GM19468 (cell line): Measurements from ENCODE around the gene B4GALT2.

Experiments used
- ATAC-seq: cut with Tn5 transposase; IDR thresholded peaks from one replicate; pipeline ENCODE4 v1.9.1; 2021; ENCODE audit warnings: mild to moderate bottlenecking, moderate library complexity, moderate number of reproducible peaks; ENCODE audit not compliant: unreplicated experiment; ENCODE audit errors: extremely low read depth

The B4GALT2 gene

DNA sequence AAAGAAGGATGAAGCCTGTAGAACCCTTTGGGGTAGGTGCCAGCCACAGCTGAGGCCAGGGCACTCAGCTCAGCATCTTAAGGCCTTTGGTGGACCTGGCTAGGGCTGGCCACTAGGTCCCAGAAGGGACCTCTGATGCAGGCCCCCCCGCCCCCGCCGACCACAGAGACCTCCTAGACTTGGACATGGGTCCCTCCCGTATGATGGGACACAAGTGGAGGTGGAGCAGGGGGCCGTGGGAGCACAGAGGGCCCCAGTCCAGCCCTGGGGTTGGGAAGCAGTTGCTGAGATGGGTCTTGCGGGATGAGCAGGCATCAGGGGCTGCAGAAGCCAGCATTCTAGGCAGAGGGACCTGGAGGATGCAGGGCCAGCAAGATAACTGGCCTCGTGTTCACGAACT is 3.2 kb downstream of the B4GALT2 start:
- no peak for ATAC-seq

DNA sequence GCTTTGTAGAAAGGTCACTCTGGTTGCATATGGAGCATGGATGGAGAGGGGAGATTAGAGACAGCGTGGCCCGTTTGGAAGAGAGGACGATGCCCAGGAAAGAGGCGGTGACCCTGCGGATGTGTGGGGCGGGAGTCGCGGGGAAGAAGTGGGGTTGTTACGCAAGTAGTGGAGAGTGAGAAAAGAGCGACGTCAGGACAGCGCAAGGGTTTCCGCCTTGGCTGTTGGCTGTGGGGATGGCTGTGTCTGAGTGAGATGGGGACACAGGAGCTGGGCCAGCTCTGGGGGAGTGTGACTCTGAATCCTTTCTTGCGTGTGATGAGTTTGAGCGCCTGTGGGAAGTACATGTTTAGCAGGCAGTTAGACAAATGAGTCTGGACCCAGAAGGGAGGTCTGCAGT is 3.8 kb downstream of the B4GALT2 start:
- no peak for ATAC-seq

DNA sequence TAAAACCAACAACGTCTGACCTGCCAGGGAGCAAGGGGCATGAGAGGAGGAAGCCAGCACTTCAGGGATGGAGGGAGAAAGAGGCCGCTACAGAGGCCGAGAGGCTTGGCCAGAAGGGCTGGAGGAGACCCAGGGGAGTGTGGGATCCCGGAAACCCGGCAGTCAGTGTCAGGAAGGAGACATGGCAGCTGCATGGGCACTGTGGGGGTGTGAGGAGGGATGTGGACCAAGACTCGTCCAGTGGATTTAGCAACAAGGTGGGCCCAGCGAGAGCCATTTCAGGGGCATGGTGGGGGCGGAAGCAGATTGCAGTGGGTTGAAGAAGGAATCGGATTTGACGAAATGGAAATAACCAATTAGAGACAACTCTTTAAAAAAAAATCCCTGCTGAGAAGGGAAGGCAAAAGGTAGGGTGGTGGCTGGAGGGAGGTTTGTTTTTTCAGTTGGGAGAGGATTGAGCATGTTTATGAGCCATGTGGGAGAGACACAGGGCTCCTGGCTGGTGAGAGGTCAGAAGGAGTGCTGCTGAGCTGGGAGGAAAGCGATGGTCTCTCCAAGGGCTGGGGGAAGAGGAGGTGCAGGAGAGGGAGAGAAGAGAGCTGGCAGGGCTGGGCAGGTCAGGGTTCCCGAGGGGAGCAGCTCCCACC is 4.4 kb downstream of the B4GALT2 start:
- ATAC-seq: no peak

DNA sequence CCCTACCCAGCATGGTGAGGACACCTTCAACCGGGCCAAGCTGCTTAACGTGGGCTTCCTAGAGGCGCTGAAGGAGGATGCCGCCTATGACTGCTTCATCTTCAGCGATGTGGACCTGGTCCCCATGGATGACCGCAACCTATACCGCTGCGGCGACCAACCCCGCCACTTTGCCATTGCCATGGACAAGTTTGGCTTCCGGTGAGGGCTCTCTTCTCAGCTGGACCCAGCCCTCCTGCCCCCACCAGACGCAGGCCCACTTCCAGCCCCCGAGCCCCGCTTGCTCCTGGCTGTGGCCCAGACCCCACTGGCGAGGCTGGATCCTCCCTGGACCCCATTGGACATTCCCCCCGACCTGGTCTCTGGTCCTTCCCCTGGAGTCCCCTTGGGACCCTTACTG is 5.8 kb downstream of the B4GALT2 start:
- ATAC-seq: no peak

DNA sequence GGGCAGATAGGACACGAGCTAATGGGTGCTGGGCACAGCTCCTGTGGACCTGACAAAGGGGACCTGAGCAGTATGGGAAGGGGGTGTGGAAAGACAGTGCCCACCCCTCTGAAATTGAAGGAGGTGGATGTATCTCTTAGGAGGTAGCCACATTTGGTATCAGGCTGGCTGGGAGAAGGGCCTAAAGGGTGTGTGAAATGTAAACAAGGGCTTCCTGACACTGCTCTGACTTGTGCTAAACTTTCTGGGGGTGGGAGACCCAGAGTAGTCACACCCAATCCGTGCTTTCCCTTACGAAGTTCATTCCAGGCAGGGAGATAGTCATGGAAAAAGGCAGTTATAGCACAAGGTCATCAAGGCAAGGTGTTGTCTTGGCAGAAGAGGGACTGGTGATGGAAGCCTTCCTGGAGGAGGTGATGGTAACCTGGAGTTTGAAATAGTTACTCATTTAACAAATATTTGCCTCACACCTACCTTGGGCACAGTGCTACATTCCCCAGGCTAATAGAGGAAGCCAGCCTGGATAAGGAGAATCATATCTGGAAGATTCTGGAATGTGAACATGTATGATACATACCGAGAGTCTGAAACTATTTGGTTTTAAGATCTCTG is 7.1 kb downstream of the B4GALT2 start:
- ATAC-seq: no peak

DNA sequence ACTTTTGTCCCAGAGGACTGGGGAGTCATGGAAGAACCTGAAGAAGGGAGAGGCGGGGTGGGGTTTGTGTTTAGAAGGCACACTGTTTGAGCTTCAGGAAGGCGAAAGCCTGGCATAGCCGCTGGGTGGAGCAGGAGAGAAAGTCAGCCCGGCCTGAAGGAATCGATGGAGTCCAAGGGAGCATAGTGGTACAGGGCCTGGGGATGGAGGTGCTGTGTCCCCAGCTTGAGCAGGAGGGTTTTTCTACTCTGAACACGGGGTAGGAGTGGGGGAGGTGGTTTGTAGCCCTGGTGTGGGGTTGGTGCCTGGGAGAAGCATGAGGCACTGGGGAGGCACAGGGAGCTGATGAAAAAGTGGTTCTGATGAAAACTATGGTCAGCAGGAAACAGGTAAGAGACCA is 7.7 kb downstream of the B4GALT2 start:
- ATAC-seq: no peak

DNA sequence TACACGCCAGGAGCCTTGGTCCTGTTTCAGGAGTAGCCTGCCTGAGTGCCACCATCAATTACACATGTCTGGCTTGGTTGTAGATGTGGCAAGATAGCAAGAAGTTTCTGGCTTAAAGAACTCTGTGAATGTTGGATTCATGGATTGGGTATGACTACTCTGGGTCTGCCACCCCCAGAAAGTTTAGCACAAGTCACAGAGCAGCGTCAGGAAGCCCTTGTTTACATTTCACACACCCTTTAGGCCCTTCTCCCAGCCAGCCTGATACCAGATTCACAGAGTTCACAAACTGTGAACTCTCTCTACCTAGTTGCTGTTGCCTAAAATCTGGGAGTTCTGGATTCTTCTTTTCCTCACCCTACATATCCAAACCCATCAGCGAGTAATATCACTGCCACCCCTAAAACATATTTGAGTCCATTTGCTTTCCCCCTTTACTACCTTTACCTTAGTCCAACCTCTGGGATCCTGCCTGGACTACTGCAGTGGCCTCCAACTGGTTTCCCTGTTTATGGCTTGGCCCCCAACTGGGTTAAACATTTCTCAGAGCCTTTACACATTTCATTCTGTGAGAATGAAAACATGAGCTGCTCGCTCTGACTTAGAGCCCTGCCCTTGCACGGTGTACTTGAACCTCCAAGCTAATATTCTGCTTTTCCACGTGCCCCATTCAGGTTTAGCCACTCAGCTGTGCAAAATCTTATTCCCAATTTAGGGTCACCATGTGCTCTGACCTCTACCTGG is 8.3 kb downstream of the B4GALT2 start:
- ATAC-seq: no peak

DNA sequence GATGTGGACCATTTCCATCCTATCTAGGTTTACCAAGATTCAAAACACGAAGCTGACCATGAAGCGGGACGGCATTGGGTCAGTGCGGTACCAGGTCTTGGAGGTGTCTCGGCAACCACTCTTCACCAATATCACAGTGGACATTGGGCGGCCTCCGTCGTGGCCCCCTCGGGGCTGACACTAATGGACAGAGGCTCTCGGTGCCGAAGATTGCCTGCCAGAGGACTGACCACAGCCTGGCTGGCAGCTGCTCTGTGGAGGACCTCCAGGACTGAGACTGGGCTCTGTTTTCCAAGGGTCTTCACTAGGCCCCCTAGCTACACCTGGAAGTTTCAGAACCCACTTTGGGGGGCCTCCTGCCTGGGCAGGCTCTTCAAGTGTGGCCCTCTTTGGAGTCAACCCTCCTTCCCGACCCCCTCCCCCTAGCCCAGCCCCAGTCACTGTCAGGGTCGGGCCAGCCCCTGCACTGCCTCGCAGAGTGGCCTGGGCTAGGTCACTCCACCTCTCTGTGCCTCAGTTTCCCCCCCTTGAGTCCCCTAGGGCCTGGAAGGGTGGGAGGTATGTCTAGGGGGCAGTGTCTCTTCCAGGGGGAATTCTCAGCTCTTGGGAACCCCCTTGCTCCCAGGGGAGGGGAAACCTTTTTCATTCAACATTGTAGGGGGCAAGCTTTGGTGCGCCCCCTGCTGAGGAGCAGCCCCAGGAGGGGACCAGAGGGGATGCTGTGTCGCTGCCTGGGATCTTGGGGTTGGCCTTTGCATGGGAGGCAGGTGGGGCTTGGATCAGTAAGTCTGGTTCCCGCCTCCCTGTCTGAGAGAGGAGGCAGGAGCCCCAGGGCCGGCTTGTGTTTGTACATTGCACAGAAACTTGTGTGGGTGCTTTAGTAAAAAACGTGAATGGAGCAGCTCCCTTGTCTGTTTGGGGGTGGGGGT is 11.5 kb downstream of the B4GALT2 start:
- no peak for ATAC-seq

DNA sequence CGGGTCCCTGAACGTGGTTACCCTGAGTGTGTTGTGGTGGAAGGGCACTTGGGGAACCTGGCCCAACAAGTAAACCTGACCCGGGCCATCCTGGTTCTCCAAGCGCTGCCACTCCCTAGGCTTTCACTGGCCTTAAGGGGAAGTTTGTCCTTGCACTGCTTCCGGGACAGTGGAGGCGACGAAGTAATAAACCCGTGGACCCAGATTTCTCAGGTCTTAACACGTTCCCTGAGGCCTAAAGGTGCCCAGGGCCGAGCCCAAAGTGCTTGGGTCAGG is 12.1 kb downstream of the B4GALT2 start:
- no peak for ATAC-seq

DNA sequence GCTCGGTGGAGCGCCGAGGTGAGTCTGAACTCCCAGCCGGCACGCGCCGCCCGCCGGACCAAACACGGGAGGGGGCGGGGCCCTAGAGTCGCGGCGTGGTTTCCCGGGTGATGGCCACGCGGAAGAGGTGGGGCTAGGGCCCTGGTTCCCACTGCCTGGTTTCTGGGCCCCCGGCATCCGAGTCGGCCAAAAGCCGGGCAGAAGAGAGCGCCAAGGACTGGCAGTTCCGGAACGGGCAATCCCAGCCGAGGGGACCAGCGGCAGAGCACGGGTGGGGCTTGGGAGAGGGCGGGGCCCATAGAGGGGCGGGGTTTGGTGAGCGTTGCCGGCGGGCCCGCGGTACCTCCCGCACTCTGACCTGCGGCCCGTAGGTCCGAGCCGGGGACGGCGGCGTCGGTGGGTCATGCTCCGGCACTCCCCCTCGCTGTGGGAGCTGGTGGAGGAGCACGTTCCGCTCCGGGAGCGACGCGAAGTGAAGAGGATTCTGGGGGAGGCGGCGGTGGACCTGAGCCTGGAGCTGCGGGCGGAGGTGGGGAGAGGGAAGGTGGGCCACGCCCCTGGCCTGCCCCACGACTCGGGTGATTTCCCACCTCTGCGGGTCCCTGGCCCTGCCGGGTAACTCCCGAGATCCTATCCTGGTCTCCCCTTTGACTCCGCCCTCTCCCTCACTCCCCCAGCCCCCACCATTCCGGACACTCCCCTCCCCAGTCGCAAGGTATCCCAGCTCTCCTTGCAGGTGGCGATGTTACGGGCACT is 12.6 kb downstream of the B4GALT2 start, which contains the start of gene CCDC24:
Gene CCDC24, plus strand, starts transcription at position 124 of the 756 bp plus-strand sequence. Its CDS starts 280 bp downstream, at position 404.
- ATAC-seq: no peak

DNA sequence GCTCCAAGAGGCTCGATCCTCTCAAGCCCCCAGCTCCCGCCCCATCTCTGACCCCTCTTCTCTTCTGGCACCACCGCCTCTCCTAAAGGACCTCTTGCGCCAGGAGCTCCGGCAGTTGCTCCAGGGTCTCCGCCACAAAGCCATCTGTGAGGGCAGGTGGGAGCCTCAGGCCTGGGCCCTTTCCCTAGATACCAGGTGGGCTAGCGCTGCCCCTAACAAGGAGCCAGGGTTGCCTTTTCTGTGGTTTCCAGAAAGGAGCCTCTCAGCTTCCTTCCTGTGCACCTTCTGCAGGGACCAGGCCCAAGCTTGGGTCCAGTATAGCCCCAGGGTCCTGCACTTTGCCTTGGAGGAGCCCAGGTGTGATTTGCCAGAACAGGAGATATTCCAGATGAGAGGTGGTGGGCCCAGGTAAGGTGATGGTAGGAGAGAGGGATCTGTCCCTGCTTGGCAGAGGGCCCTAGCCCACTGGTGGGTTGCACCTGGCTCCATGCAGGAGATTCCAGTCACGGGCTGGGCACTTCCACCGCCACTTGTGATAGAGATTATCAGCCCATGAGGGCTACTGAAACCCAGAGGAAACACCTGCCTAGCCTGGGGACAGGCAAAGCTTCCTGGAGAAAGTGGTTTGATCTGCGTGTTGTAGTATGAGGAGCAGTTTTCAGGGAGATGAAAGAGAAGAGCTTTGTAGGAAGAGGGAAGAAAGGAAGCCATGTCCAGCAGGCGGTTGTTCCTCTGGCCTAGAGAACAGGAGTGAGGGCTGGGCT is 13.4 kb downstream of the B4GALT2 start:
- no peak for ATAC-seq

DNA sequence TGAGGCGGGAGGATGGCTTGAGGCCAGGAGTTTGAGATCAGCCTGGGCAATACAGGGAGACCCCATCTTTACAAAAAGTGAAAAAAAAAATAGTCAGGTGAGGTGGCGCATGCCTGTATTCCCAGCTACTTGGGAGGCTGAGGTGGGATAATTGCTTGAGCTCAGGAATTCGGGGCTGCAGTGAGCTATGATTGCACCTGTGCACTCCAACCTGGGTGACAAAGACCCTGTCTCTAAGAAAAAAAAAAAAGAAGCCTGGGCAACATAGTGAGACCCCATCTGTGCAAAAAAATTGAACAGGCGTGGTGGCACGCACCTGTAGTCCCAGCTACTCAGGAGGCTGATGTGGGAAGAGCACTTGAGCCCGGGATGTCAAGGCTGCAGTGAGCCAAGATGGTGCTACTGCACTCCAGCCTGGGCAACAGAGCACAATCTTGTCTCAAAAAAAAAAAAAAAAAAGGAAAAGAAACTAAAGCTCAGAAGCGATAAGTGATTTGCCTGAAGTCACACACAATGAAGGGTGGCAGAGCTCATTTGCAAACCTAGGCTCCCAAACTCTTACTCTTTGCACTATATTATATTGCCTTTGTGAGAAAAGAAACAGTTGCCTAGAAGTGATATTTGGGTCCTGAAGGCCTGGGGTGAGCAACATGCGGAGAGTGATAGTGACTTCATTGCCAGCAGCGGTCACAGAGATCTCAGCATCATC is 14.3 kb downstream of the B4GALT2 start:
- no peak for ATAC-seq

DNA sequence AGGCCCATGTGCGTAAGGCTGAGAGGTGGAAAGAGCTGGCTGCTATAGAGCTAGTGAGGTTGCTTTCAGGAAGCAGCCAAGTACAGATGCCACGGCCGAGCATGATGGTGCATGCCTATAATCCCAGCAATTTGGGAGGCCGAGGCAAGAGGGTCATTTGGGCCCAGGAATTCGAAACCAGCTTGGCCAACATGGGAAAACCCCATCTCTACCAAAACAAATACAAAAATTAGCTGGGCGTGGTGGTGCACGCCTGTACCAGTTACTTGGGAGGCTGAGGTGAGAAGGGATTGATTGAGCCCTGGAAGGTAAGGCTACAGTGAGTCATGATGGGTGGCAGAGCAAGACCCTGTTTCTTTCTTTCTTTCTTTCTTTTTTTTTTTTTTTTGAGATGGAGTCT is 15.1 kb downstream of the B4GALT2 start:
- no peak for ATAC-seq

DNA sequence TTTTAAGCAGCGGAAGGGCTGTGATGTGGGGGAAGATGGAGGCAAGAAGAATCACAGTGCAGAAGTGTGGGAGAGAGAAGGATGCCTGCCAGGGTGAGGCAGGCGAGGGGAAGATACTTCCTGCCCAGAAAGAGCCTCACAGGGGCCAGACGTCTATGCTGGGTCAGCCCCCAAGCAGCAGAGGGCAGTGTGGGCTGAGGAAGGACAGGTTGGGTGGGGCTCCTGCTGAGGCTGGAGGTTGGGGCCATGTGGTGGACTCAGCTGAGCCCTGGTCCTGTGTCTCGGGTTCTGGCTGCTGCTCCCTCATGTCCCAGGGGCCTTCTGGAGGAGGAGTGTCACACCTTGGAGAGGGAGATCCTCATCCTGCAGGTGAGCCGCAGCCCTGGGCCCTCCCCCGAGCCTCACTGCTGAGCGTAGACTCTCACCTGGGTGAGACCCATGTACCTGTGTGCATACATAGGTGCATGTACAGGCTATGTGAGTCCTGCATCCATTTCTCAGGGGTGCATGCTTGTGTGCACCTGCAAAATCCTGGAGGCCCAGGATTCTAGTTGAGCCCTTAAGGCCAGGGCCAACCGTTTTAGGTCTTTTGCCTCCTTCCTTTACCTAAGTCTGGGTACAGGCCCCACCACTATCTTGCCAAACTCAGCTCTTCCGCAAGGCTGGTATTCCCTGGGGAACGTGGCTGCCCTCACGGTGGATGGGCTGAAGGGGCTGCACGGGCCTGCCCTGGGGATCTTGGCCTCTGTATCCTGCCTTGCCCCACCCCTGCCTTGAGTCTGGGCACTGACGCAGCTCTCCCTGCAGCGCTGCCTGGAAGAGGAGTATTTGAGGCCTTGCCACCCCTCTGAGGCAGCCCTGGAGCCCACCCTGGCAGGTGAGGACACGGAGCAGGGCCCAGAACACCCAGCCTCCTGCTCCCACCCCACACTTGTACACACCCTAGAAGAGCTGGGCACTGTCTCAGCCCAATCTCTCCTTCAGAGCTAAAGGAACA is 16.1 kb downstream of the B4GALT2 start:
- no peak for ATAC-seq

DNA sequence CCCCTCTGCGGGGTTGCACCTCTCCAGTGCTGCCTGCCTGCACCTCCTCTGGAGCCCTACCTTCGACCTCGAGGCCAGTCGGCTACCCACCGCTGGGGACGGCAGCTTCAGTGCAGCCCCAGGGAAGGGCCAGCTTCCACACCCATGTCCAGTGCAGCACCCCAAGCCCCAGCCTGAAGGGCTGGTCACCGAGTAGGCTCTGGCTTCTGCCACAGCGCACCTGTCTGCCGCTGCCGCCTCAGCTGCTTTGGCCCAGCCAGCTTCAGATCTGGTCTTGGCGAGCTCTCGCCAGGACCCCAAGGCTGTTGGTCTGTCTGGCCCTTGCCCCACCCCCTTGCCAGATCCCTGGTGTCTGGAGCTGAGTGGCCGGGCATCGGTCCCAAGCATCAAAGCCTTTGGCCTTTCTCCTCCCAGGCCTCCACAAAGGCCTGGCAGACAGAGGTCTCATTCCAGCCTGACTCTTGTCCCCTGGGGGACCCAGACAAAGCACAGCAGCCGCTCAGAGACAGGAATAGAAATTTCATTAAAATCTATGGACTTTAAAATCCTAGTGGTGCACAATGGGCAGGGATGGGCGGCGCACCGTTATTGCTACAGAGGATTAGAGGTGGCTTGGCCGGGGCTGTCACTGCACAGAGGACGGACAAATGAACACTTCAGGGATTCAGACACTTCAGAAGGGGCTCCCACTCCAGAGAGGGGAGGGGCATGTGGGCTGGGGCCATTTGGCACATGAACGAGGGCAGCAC is 17.1 kb downstream of the B4GALT2 start:
- no peak for ATAC-seq

DNA sequence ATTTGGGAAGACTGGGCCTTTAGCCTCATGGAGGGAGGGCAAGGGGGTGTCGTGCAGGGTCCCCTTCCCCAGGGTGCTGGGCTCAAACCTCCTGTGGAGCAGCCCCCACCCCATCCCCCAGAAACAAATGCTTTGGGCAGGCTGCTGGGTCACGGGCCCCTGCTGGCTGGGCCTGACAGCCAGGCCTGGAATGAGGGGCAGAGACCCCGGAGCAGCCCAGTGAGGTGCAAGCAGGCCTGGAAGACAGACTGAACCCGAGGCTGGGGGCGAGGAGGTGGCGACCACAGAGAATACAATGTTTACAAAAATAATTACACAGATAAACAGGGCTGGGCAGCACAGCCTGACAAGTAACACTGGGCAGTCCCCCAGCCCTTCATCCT is 17.7 kb downstream of the B4GALT2 start:
- ATAC-seq: no peak
